Nucleus accumbens (tissue), 56 donors: Measurements from ENCODE around the gene EFNA1.

Experiments
- DNase-seq, 56 donors: peaks; one replicate each; lab custom pipeline; 2025; lab: John Stamatoyannopoulos, UW

EFNA1 gene

DNA sequence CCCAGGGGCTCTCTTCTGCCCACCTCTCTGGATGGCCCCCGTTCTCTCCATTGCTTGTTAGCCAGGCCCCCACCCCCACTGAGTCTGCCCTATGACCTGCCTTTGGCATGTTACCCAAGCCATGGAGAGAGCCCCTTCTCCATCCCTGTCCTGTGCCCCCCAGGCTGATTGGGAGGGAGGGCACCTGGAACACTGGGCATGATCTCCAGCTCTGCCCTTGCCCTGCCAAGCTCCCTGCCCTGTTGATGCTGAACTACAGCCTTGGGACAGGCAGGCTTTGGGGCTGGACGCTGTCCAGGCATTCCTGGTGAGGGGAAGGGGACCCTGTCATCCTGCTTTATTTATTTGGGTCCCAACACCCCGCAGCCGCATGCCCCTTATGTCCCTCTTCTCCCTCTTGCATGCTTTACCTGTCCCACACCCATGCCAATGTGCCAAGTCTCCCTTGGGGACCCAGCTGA lies 56.7 kb downstream of the EFNA1 start:
- DNase-seq = no peak
